B cell (primary cell): ENCODE results near the gene LRRN4CL. TPM values are rescaled to one million over a fixed set of nuclear protein-coding genes. Genes with fewer than 3 reads are reported as not detected.
A peak's percentile ranks its signal among the peaks of the same experiment; 100 is the strongest.

ENCODE experiments used
- ATAC-seq: fragments of 200-7000 bp; cut with Tn5 transposase; one replicate; pipeline ENCODE4 v1.10.0; 2021; ENCODE audit warnings: low read depth, mild to moderate bottlenecking, moderate number of reproducible peaks, moderate library complexity
- CTCF ChIA-PET: fragments of 350-600 bp; sonication (Branson Sonifier 250); formaldehyde crosslinking; loops from one replicate; lab custom pipeline; 2021; ENCODE audit warnings: antibody characterized with exemption, inconsistent platforms; lab: Charles Lee
- POLR2A ChIA-PET: fragments of 350-600 bp; sonication (Branson Sonifier 250); formaldehyde crosslinking; loops from one replicate; lab custom pipeline; 2021; ENCODE audit warnings: antibody characterized with exemption; lab: Charles Lee
- DNase-seq: peaks from one replicate; pipeline ENCODE4 v3.0.0; 2013
- H2AFZ ChIP-seq: 2 replicates; pipeline ENCODE4 v1.6.1; 2012; ENCODE audit warnings: mild to moderate bottlenecking, low read depth, low read length; ENCODE audit not compliant: insufficient read depth, poor library complexity, severe bottlenecking
- H3K27ac ChIP-seq, 2 donors: 1 replicate in 1 of 2; 2 replicates in 1 of 2; pipeline ENCODE4 v1.5.1; 2012 to 2013; ENCODE audit warnings: low read length in 2 of 2, mild to moderate bottlenecking in 2 of 2, moderate library complexity in 1 of 2
- H3K27me3 ChIP-seq, 4 experiments: fragments of 200-600 bp in 1 of 4; sonication (generic) in 1 of 4; replicated peaks in 1 of 4; 1 replicate in 2 of 4; 2 replicates in 2 of 4; pipeline versions ENCODE4 v1.6.1 to v1.7.0; 2013 to 2016; ENCODE audit warnings: low read length in 3 of 4, mild to moderate bottlenecking in 2 of 4, mixed read lengths in 1 of 4, moderate library complexity in 1 of 4; ENCODE audit not compliant: insufficient read depth in 4 of 4, control insufficient read depth in 3 of 4; ENCODE audit errors: control extremely low read depth in 1 of 4
- H3K36me3 ChIP-seq, 2 experiments: replicated peaks in 1 of 2; 1 replicate in 1 of 2; 2 replicates in 1 of 2; pipeline versions ENCODE4 v1.6.1 to v1.7.1; 2013; ENCODE audit warnings: low read length in 1 of 2; ENCODE audit not compliant: insufficient read depth in 2 of 2, control insufficient read depth in 1 of 2; ENCODE audit errors: control extremely low read depth in 1 of 2, extremely low read depth in 1 of 2
- H3K4me1 ChIP-seq, 2 donors: fragments of 200-600 bp in 1 of 2; sonication (generic) in 1 of 2; 1 replicate in 1 of 2; 2 replicates in 1 of 2; pipeline versions ENCODE4 v1.5.1 to v1.6.1; 2013 to 2017; ENCODE audit warnings: low read length in 2 of 2; ENCODE audit not compliant: control insufficient read depth in 2 of 2, insufficient read depth in 2 of 2
- H3K4me2 ChIP-seq: replicated peaks from 2 replicates; pipeline ENCODE3; 2012; ENCODE audit warnings: mild to moderate bottlenecking, low read depth, low read length; ENCODE audit not compliant: poor library complexity, severe bottlenecking
- H3K4me3 ChIP-seq, 5 experiments: fragments of 200-600 bp in 1 of 5; sonication (generic) in 1 of 5; 1 replicate in 3 of 5; 2 replicates in 2 of 5; pipeline versions ENCODE4 v1.5.1 to v1.7.0; 2011 to 2016; ENCODE audit warnings: low read length in 4 of 5, mild to moderate bottlenecking in 4 of 5, low read depth in 2 of 5, control low read depth in 1 of 5, moderate library complexity in 1 of 5; ENCODE audit not compliant: insufficient read depth in 1 of 5; ENCODE audit errors: control extremely low read depth in 1 of 5, extremely low read depth in 1 of 5
- H3K79me2 ChIP-seq: fragments of 200-600 bp; sonication (generic); one replicate; pipeline ENCODE4 v1.6.0; 2016; ENCODE audit warnings: low read length; ENCODE audit not compliant: control insufficient read depth, insufficient read depth
- H3K9ac ChIP-seq: fragments of 200-600 bp; sonication (generic); 2 replicates; pipeline ENCODE4 v1.6.1; 2017; ENCODE audit warnings: mild to moderate bottlenecking, low read length, moderate library complexity
- H3K9me3 ChIP-seq, 3 donors: one replicate each; pipeline versions ENCODE4 v1.6.1 to v1.7.1; 2013; ENCODE audit warnings: low read length in 2 of 3; ENCODE audit not compliant: control insufficient read depth in 2 of 3, insufficient read depth in 1 of 3; ENCODE audit errors: control extremely low read depth in 1 of 3
- H4K20me1 ChIP-seq: 2 replicates; pipeline ENCODE4 v1.6.0; 2012; ENCODE audit warnings: mild to moderate bottlenecking, low read length; ENCODE audit not compliant: insufficient read depth, control insufficient read depth, poor library complexity, severe bottlenecking
- H3K27ac Mint-ChIP-seq: one replicate; pipeline ENCODE4 v1.8.0; 2021; ENCODE audit warnings: mixed read lengths
- H3K27me3 Mint-ChIP-seq: one replicate; pipeline ENCODE4 v1.8.0; 2021; ENCODE audit warnings: mixed read lengths
- H3K4me1 Mint-ChIP-seq: one replicate; pipeline ENCODE4 v1.8.0; 2021; ENCODE audit warnings: mixed read lengths
- H3K4me3 Mint-ChIP-seq: one replicate; pipeline ENCODE4 v1.8.0; 2021; ENCODE audit warnings: mixed read lengths
- H3K9me3 Mint-ChIP-seq: one replicate; pipeline ENCODE4 v1.8.0; 2022; ENCODE audit warnings: mixed read lengths; ENCODE audit not compliant: insufficient read depth
- EZH2 ChIP-seq: IDR thresholded peaks from 2 replicates; pipeline ENCODE4 v1.6.1; 2012; ENCODE audit warnings: borderline replicate concordance, low read depth, mild to moderate bottlenecking, moderate library complexity, low read length; ENCODE audit not compliant: insufficient read depth, poor library complexity, severe bottlenecking
- WGBS: methylation state at CpG from one replicate; pipeline ENCODE4 v1.1.5; 2013; ENCODE audit warnings: missing lambda C conversion rate; ENCODE audit not compliant: insufficient coverage; 5-methylcytosine and 5-hydroxymethylcytosine counted together
- intact Hi-C: fragments of 100-400 bp; cut with micrococcal nuclease; formaldehyde crosslinking; loops from one replicate; pipeline ENCODE4 v1.10.0; 2022
- polyA plus RNA-seq: library from polyadenylated mRNA; depleted of rRNA; stranded (reverse); fragments of >200 nt; gene quantifications from 2 replicates; pipeline ENCODE4 v1.2.3, GENCODE V29; 2012
- total RNA-seq, 2 donors: library from RNA; stranded (reverse); fragments of 120-200 nt in 1 of 2; gene quantifications; 1 replicate in 1 of 2; 2 replicates in 1 of 2; pipeline versions ENCODE4 v1.2.3 to v1.2.4, GENCODE V29; 2013 to 2022
- TF ChIP-seq, protein P1 (sequence below): fragments of 200-600 bp; IDR thresholded peaks from one replicate; pipeline ENCODE4 v1.8.0; 2022; ENCODE audit warnings: antibody characterized with exemption, mild to moderate bottlenecking

LRRN4CL gene
- total and polyA plus RNA-seq, 2 donors (not counting 1 experiment from before 2014, with no cell fraction given) = 0.03 to 0.25 TPM

GRCh38 chr11:62671608-62672389 lies 17.5 kb downstream of the LRRN4CL start, which contains the start of the genes LBHD1 and UQCC3:
TSS of gene LBHD1 (minus strand) at chr11:62672267. CDS start at chr11:62670031, 2,236 bp downstream.
TSS of gene UQCC3 (plus strand) at chr11:62671673. CDS start at chr11:62671746, 73 bp downstream.
- Mint-ChIP-seq H3K4me1 (peaks cover 48% of the 10 kb centered on the region), H3K27ac (peak within 1 kb of the TSS; percentile 97), H3K9me3 (no peaks in the 10 kb centered on the region), H3K4me3 (peak within 1 kb of the TSS; percentile 100), H3K27me3 (no peaks in the 10 kb centered on the region)
- Histone ChIP-seq H4K20me1 (peaks cover 5% of the 10 kb centered on the region), H3K9ac (peak within 1 kb of the TSS; percentile 97), H3K36me3 (peaks cover 3 to 24% of the 10 kb centered on the region in 2 experiments), H3K4me2 (peak within 1 kb of the TSS; percentile 94), H3K79me2 (peaks cover 63% of the 10 kb centered on the region), H3K27ac (peak within 1 kb of the TSS; percentile 56 to 71), H3K4me1 (peaks cover 21 to 36% of the 10 kb centered on the region in 2 donors), H3K4me3 (peak within 1 kb of the TSS; percentile 85 to 97 (median 87)), H2AFZ (peak within 1 kb of the TSS; percentile 92), H3K27me3 (no peaks in the 10 kb centered on the region), H3K9me3 (no peaks in the 10 kb centered on the region)
- ChIA-PET POLR2A (interaction anchor here (0.6 to 2.8 kb wide), 22 partner anchors 8 to 220 kb away, joined by 3 to 21 read pairs (median 5); partner anchors contain the start of genes B3GAT3, EEF1G, GANAB and HNRNPUL2), CTCF (interaction anchor here (0.6 to 2.5 kb wide), 12 partner anchors 9 to 186 kb away, joined by 3 to 13 read pairs (median 4); partner anchors contain the start of genes B3GAT3, EEF1G, INTS5 and TUT1)
- TF ChIP-seq, protein P1, sequence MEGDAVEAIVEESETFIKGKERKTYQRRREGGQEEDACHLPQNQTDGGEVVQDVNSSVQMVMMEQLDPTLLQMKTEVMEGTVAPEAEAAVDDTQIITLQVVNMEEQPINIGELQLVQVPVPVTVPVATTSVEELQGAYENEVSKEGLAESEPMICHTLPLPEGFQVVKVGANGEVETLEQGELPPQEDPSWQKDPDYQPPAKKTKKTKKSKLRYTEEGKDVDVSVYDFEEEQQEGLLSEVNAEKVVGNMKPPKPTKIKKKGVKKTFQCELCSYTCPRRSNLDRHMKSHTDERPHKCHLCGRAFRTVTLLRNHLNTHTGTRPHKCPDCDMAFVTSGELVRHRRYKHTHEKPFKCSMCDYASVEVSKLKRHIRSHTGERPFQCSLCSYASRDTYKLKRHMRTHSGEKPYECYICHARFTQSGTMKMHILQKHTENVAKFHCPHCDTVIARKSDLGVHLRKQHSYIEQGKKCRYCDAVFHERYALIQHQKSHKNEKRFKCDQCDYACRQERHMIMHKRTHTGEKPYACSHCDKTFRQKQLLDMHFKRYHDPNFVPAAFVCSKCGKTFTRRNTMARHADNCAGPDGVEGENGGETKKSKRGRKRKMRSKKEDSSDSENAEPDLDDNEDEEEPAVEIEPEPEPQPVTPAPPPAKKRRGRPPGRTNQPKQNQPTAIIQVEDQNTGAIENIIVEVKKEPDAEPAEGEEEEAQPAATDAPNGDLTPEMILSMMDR = no peak
- no peak for TF ChIP-seq EZH2
- ATAC-seq (peak; percentile 77), DNase-seq (peak; percentile 86)
- WGBS = under 1% methylated on average over 59 of the region's 59 CpGs
- intact Hi-C loops = loop anchor here (1.0 to 2.0 kb wide), 6 partner anchors 7 to 209 kb away; partner anchors contain the start of genes GANAB, HNRNPUL2, INTS5 and SLC3A2
